H9 (cell line): ENCODE results near the gene FAXDC2. TPM values are rescaled to one million over a fixed set of nuclear protein-coding genes. Genes with fewer than 3 reads are reported as not detected.

Source experiments
- DNase-seq: peaks from one replicate; pipeline ENCODE4 v3.0.0-alpha.2; 2017
- H2AFZ ChIP-seq: one replicate; pipeline ENCODE4 v1.6.1; 2013; ENCODE audit warnings: mild to moderate bottlenecking, low read length, control low read depth, moderate library complexity
- H2AK5ac ChIP-seq: 2 replicates; pipeline ENCODE4 v1.6.1; 2013; ENCODE audit warnings: low read length, control low read depth, mixed read lengths; ENCODE audit not compliant: insufficient read length
- H2BK120ac ChIP-seq: one replicate; pipeline ENCODE4 v1.6.1; 2013; ENCODE audit warnings: low read depth, mild to moderate bottlenecking, low read length, control low read depth, inconsistent platforms; ENCODE audit not compliant: poor library complexity, severe bottlenecking
- H2BK12ac ChIP-seq: 2 replicates; pipeline ENCODE4 v1.6.1; 2013; ENCODE audit warnings: low read length, control low read depth, mixed read lengths, low read depth; ENCODE audit not compliant: insufficient read length
- H2BK15ac ChIP-seq: 2 replicates; pipeline ENCODE4 v1.6.1; 2013; ENCODE audit warnings: low read depth, low read length, control low read depth
- H2BK20ac ChIP-seq: one replicate; pipeline ENCODE4 v1.6.1; 2013; ENCODE audit warnings: low read depth, mild to moderate bottlenecking, low read length, control low read depth, inconsistent platforms; ENCODE audit not compliant: poor library complexity, severe bottlenecking
- H2BK5ac ChIP-seq: 2 replicates; pipeline ENCODE4 v1.6.1; 2013; ENCODE audit warnings: low read length, control low read depth, mixed read lengths; ENCODE audit not compliant: insufficient read length
- H3K14ac ChIP-seq: 2 replicates; pipeline ENCODE4 v1.6.1; 2013; ENCODE audit warnings: low read length, control low read depth; ENCODE audit not compliant: insufficient read depth
- H3K18ac ChIP-seq: 2 replicates; pipeline ENCODE4 v1.6.1; 2013; ENCODE audit warnings: low read depth, mild to moderate bottlenecking, mixed read lengths, low read length, control low read depth; ENCODE audit not compliant: insufficient read length
- H3K23ac ChIP-seq: 2 replicates; pipeline ENCODE4 v1.6.1; 2013; ENCODE audit warnings: low read length, control low read depth, mixed read lengths, low read depth; ENCODE audit not compliant: insufficient read length
- H3K23me2 ChIP-seq: 2 replicates; pipeline ENCODE4 v1.6.1; 2013; ENCODE audit warnings: low read depth, mild to moderate bottlenecking, mixed read lengths, low read length, control low read depth; ENCODE audit not compliant: insufficient read length, poor library complexity, severe bottlenecking
- H3K27ac ChIP-seq: 2 replicates; pipeline ENCODE4 v1.5.1; 2013; ENCODE audit warnings: low read length, control low read depth, mixed read lengths, low read depth; ENCODE audit not compliant: insufficient read length
- H3K27me3 ChIP-seq: 2 replicates; pipeline ENCODE4 v1.6.1; 2013; ENCODE audit warnings: low read length, control low read depth, inconsistent platforms; ENCODE audit not compliant: insufficient read depth
- H3K4ac ChIP-seq: 2 replicates; pipeline ENCODE4 v1.6.1; 2013; ENCODE audit warnings: low read depth, mild to moderate bottlenecking, control low read depth, inconsistent platforms, low read length, moderate library complexity
- H3K4me1 ChIP-seq: 2 replicates; pipeline ENCODE4 v1.6.1; 2013; ENCODE audit warnings: low read length, control low read depth, inconsistent platforms; ENCODE audit not compliant: insufficient read depth
- H3K4me2 ChIP-seq: 2 replicates; pipeline ENCODE4 v1.6.1; 2013; ENCODE audit warnings: low read length, control low read depth, mixed read lengths; ENCODE audit not compliant: insufficient read length, insufficient read depth
- H3K56ac ChIP-seq: 2 replicates; pipeline ENCODE4 v1.6.1; 2013; ENCODE audit warnings: low read depth, mild to moderate bottlenecking, mixed read lengths, low read length, control low read depth; ENCODE audit not compliant: insufficient read length
- H3K79me1 ChIP-seq: 2 replicates; pipeline ENCODE4 v1.6.1; 2013; ENCODE audit warnings: low read depth, mild to moderate bottlenecking, moderate library complexity, low read length, control low read depth, inconsistent platforms; ENCODE audit not compliant: insufficient read depth, poor library complexity, severe bottlenecking
- H3K79me2 ChIP-seq: 2 replicates; pipeline ENCODE4 v1.6.1; 2013; ENCODE audit warnings: low read length, control low read depth, inconsistent platforms; ENCODE audit not compliant: insufficient read depth
- H3K9ac ChIP-seq: 2 replicates; pipeline ENCODE4 v1.6.1; 2013; ENCODE audit warnings: low read length, control low read depth, mixed read lengths; ENCODE audit not compliant: insufficient read length; ENCODE audit errors: extremely low read depth
- H3K9me3 ChIP-seq: one replicate; pipeline ENCODE4 v1.6.1; 2013; ENCODE audit warnings: low read depth, low read length, inconsistent platforms; ENCODE audit not compliant: control insufficient read depth
- H3T11ph ChIP-seq: one replicate; pipeline ENCODE4 v1.6.1; 2013; ENCODE audit warnings: mild to moderate bottlenecking, low read length, control low read depth, inconsistent platforms
- H4K20me1 ChIP-seq: one replicate; pipeline ENCODE4 v1.6.1; 2013; ENCODE audit not compliant: control insufficient read depth, insufficient read length, insufficient read depth
- H4K5ac ChIP-seq: 2 replicates; pipeline ENCODE4 v1.6.1; 2013; ENCODE audit warnings: low read depth, mild to moderate bottlenecking, mixed read lengths, low read length, control low read depth; ENCODE audit not compliant: insufficient read length
- H4K8ac ChIP-seq: replicated peaks from 2 replicates; pipeline ENCODE4 v1.6.1; 2013; ENCODE audit warnings: low read length, control low read depth, mixed read lengths, low read depth; ENCODE audit not compliant: insufficient read length
- H4K91ac ChIP-seq: 2 replicates; pipeline ENCODE4 v1.6.1; 2013; ENCODE audit warnings: low read depth, mild to moderate bottlenecking, moderate library complexity, mixed read lengths, low read length, control low read depth; ENCODE audit not compliant: insufficient read length
- H3K27ac Mint-ChIP-seq, 3 experiments: 2 replicates in 2 of 3; 3 replicates in 1 of 3; pipeline ENCODE4 v1.8.0; 2020 to 2021; ENCODE audit warnings: mixed read lengths in 3 of 3, mild to moderate bottlenecking in 1 of 3, moderate library complexity in 1 of 3
- H3K27me3 Mint-ChIP-seq: 2 replicates; pipeline ENCODE4 v1.8.0; 2021; ENCODE audit warnings: low read depth, mild to moderate bottlenecking, moderate library complexity, mixed read lengths
- H3K36me3 Mint-ChIP-seq, 3 experiments: 2 replicates in 2 of 3; 3 replicates in 1 of 3; pipeline ENCODE4 v1.8.0; 2020 to 2021; ENCODE audit warnings: low read depth in 3 of 3, mixed read lengths in 3 of 3; ENCODE audit not compliant: insufficient read depth in 1 of 3
- H3K4me1 Mint-ChIP-seq, 2 experiments: 2 replicates each; pipeline ENCODE4 v1.8.0; 2020; ENCODE audit warnings: mixed read lengths in 2 of 2
- H3K4me3 Mint-ChIP-seq, 2 experiments: 2 replicates in 1 of 2; 3 replicates in 1 of 2; pipeline ENCODE4 v1.8.0; 2020 to 2021; ENCODE audit warnings: mild to moderate bottlenecking in 2 of 2, mixed read lengths in 2 of 2, moderate library complexity in 1 of 2
- H3K9me3 Mint-ChIP-seq, 2 experiments: 2 replicates in 1 of 2; 3 replicates in 1 of 2; pipeline ENCODE4 v1.8.0; 2020; ENCODE audit warnings: mild to moderate bottlenecking in 2 of 2, mixed read lengths in 2 of 2, moderate library complexity in 1 of 2
- WGBS: extraction: QIAGEN DNeasy Blood & Tissue Kit; methylation state at CpG from one replicate; pipeline ENCODE4 v1.1.7; 2013; ENCODE audit warnings: missing lambda C conversion rate, low lambda C conversion rate, mixed read lengths; ENCODE audit not compliant: insufficient read length; ENCODE audit errors: extremely low coverage; 5-methylcytosine and 5-hydroxymethylcytosine counted together
- total RNA-seq: library from RNA; stranded (reverse); gene quantifications from 2 replicates; pipeline ENCODE4 v1.2.1, GENCODE V29; 2021
- TF ChIP-seq, protein P1 (sequence below): fragments of 200-600 bp; sonication (generic); conservative IDR thresholded peaks from 3 replicates; pipeline ENCODE4 v1.8.0; 2021; ENCODE audit warnings: antibody characterized with exemption, mild to moderate bottlenecking

FAXDC2 gene
- total RNA-seq, 1 experiment from 2014 or later: 3.0 TPM

DNA sequence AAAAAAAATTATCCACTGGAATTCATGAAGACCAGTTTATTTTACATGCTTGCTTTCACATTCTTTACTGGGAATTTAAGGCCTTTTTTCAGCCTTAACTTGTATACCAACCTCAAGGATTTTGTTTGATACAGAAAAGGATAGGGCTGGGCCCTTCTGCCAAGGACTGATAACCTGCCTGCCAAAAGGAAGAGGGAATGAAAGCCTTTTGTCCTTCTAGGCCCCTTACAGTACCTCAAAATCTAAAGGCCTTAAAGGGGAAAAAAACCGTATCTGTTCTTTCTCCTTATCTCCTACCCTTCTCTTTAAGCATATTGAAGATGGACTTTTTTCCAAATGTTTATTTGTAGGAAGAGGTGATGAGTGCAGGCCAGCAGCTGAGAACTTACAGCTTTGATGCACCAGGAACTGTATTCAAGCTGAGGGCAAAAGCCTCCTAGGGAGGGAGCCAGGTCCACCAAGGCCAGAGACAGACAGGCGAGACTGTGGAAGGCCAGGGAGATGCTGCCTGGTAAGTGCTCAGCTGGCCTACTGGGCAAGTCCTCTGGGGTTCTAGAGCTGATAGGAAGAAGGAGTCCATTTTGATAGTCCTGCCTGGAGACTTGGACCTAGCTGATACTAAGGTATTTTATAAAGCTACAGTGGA, 31.8 kb downstream of the FAXDC2 start:
- Histone ChIP-seq H2AK5ac (no peak overlapping the region), H3K79me2 (no peaks in the 10 kb centered on the region), H2BK5ac (no peak overlapping the region), H4K8ac (no peak overlapping the region), H3K27me3 (no peaks in the 10 kb centered on the region), H2BK15ac (no peak overlapping the region), H3K4me1 (no peaks in the 10 kb centered on the region), H4K20me1 (no peaks in the 10 kb centered on the region), H2BK12ac (no peak overlapping the region), H3K4ac (no peak overlapping the region), H3K27ac (no peak overlapping the region), H4K91ac (no peak overlapping the region), H3K14ac (no peak overlapping the region), H3K18ac (no peak overlapping the region), H2BK20ac (no peak overlapping the region), H2AFZ (no peak overlapping the region), H4K5ac (no peak overlapping the region), H3T11ph (no peak overlapping the region), H2BK120ac (no peak overlapping the region), H3K56ac (no peak overlapping the region), H3K23me2 (no peaks in the 10 kb centered on the region), H3K4me2 (no peak overlapping the region), H3K9ac (no peak overlapping the region), H3K9me3 (no peaks in the 10 kb centered on the region), H3K79me1 (no peaks in the 10 kb centered on the region), H3K23ac (no peak overlapping the region)
- peaks cover 41 to 82% (median 76%) of the 10 kb centered on the region in 3 experiments for H3K36me3 Mint-ChIP-seq
- H3K27ac Mint-ChIP-seq: peak overlapping the region in 1 of 3 experiments; percentile 90; a peak in 2 of 7 replicates
- H3K9me3 Mint-ChIP-seq: no peaks in the 10 kb centered on the region; a peak in 1 of 5 replicates
- no CpG with 5 or more reads among the region's 2 CpGs for WGBS
- H3K4me1 Mint-ChIP-seq: peaks cover 6 to 28% of the 10 kb centered on the region in 2 experiments
- TF ChIP-seq, protein P1, sequence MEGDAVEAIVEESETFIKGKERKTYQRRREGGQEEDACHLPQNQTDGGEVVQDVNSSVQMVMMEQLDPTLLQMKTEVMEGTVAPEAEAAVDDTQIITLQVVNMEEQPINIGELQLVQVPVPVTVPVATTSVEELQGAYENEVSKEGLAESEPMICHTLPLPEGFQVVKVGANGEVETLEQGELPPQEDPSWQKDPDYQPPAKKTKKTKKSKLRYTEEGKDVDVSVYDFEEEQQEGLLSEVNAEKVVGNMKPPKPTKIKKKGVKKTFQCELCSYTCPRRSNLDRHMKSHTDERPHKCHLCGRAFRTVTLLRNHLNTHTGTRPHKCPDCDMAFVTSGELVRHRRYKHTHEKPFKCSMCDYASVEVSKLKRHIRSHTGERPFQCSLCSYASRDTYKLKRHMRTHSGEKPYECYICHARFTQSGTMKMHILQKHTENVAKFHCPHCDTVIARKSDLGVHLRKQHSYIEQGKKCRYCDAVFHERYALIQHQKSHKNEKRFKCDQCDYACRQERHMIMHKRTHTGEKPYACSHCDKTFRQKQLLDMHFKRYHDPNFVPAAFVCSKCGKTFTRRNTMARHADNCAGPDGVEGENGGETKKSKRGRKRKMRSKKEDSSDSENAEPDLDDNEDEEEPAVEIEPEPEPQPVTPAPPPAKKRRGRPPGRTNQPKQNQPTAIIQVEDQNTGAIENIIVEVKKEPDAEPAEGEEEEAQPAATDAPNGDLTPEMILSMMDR: no peak
- H3K4me3 Mint-ChIP-seq: no peak overlapping the region
- DNase-seq: no peak
- H3K27me3 Mint-ChIP-seq: peaks cover 2% of the 10 kb centered on the region; the same call in 1 of the 2 replicates
